A549 treated with ZK216348 at 1 μM for 4 hours (cell line): ENCODE results near the gene TTC31. TPM values are rescaled to one million over a fixed set of nuclear protein-coding genes. Genes with fewer than 3 reads are reported as not detected.

Experiments
- total RNA-seq: library from RNA; stranded (reverse); fragments of 200-300 nt; extraction: Qiagen RNA extraction; gene quantifications from 5 replicates; pipeline ENCODE4 v1.2.3, GENCODE V29; 2022; ENCODE audit warnings: low read depth

TTC31 gene
- 13.0 to 21.2 TPM (median 16.6 TPM) in 5 replicates for total RNA-seq

DNA sequence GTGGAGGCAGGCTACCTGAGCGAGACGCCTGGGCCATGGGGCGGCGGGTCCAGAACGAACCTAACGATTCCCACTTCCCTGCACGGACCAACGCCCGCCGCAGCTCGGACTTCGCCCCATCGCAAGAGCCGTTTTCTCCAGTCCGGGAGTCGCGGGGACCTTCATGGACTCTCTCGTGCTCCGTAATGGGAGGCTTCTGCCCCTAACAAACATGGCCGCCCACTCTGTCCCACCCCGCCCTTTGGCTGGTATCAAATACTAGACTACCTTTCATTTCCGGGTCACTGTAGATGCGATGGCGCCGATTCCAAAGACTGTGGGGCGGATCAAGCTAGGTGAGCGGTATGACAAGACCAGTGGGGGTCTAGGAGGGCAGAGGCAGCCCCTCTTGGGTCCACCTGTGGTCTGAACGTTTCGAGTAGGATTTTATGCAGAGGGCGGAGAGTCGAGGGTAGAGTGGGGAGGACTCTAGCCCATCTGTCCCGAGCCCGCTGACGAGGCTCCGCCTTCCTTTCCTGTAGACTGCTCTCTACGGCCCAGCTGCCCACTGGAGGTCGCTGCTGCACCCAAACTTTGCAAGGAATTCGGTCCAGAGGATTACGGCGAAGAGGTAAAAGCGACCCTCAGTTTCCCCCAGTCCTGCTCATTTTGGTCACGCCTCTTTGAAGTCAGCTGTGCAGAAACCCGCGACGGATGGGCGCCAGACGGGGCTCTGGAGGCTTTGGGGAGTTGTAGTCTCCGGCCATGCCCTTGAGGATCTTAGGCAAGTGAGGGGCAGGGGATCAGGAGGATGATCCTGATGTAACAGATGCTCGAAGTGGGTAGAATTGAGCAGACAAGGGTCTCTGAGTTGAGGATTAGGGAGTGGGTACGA lies at the start of gene TTC31, which contains the start of gene CCDC142:
TTC31 (plus strand) TSS at position 281 of the 874 bp plus-strand sequence; CDS start at position 296, 15 bp downstream.
CCDC142 (minus strand) TSS at position 198 of the 874 bp plus-strand sequence; CDS start at position 37, 161 bp downstream.

DNA sequence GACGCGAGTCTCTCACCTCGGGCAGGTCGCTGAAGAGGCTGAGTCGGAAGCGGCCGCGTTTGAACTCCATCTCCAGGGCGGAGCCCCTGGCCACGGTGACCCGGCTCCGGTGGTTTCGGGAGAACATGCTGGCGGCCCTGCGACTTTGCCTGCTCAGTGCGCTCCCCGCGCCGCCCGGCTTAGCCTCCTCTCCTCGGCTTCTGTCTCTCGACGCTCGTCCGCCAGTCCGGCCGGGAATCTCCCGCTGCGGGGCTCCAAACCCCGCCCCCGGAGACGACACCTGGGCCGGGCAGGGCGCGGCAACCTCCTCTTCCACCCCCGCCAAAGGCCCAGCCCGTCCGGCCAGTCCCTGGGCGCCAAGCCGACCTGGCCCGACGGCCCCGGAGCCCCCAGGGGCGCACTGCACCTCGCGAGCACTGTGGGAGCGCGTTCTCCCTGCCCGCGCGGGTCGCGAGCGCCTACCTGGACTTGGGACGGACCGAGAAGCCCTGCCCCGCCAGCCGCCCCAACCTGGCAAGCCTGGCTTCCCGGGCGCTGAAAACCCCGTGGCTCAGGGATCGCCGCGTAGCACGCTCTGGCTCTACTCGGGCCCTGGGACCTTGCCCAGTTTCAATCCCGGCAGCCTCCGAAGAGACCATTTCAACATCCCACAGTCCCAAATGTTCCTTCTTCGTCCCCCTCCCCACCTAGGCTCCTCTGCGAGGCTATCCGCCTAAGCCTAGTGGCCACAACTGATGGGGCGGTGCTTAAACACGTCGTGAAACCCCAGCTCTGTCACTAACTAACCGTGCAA lies 41.0 kb upstream of the TTC31 start, which contains the start of gene RTKN:
RTKN (minus strand) TSS at position 248 of the 793 bp plus-strand sequence; CDS start at position 127, 121 bp downstream.

DNA sequence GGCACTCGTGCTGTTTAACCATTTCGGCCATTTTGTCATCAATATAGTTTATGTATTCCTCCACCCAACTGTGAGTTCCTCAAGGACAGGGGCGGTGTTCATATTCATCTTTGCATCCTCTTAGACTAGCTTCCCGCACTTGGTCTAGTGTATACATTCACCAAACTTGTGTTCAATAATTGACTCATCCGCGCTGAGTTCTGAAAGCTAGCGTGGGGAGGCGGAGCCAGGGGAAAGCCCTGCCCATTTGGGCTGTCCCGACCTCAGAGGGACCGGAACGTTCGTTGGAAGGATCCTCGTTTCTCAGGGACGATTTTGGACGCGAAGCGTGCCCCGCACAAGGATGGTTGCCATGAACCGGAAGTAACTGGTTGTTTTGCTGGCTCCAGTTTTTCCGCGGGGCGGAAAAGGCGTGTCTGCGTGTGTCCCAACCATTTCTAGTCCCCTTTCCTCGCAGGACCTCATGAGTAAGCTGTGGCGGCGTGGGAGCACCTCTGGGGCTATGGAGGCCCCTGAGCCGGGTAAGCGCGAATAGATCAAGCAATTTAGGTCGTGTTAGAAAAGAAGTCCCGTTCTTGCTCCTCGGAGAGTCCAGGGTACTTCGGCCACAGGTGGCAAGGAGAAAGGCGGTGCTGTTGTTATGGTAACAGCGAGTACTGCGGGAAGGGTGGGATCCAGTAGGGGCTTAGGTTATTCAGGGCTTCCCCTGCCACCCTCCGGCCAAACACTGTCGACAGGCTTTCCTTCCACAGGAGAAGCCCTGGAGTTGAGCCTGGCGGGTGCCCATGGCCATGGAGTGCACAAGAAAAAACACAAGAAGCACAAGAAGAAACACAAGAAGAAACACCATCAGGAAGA lies 28.0 kb upstream of the TTC31 start, which contains the start of gene INO80B:
INO80B (plus strand) TSS at position 434 of the 858 bp plus-strand sequence; CDS start at position 464, 30 bp downstream.

DNA sequence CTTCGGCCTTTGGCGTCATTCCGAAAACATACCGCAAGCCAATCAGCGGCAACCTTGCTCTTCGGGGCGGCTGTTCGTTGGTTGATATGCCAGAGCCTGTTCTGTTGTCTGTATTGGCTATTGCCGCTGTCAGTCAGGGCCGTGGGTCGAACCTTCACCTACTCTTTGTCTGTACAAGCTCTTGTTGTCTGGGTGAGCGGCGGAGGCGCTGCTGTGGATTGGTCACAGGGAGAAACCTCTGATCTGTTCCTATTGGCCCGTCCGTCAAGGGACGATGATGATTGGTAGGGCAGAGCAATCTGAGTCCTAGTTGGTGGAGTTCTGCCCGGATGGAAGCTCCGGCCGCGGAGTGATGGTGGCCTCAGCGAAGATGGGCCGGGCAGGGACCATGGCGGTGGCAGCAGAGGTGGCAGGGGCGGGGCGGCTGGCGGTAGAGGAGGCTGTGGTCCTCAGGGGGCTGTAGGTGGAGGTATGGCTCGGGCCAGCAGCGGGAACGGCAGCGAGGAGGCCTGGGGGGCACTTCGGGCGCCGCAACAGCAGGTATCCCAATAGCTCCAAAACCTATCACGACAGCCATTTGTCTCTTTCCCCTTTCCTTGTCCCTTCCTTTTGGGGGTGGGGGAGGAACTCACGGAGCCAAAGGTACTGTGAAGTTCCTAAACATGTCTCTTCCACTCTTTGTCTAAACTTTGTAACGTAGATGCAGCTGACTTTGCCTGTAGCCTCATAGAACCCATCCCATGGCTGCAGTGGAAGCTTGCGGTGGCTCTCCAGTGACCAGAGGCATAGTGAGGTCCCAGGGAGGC lies 24.5 kb upstream of the TTC31 start, which contains the start of gene WBP1:
WBP1 (plus strand) TSS at position 307 of the 806 bp plus-strand sequence; CDS start at position 472, 165 bp downstream.

DNA sequence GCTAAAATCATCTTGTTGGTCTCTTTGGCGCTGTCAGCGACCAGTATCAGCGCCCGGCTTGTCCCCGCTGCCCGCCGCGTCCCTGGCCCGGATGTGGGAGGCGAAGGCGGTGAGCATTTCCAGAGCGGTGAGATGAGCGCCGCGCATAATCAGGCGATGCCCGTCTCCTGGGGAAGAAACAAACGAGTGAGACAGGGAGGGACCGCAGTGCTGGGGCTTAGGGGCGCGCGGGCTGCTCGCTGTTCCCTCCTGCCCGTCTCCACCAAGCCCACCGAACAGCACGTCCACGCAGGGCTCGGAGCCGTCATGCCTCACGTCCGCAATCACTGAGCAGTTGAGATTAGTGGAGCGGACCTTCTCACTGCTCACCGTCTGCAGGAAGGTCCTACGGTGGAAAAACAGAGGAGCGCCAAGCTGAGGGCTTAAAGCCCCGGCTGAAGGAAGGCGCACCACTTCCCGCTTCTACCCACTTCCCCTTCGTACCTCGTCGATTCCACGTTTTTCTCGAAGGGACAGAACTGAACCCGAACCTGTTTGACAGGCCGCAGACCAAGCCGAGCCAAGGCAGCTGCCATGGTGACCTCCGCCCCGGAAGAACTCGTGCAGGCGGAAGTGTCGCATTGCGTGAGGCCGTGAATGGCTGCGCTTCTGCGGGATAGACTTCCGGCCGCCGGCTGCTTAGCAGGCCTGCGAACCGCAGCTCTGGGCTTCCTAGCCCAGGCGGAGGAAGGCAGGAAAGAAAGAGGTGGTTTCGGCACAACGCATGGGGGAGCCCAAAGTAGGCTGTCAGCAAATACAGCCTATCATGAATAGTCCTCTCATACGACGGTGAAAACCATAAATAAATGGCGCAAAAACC lies 10.6 kb upstream of the TTC31 start, which contains the start of gene MRPL53:
MRPL53 (minus strand) TSS at position 595 of the 859 bp plus-strand sequence; CDS start at position 575, 20 bp downstream.

DNA sequence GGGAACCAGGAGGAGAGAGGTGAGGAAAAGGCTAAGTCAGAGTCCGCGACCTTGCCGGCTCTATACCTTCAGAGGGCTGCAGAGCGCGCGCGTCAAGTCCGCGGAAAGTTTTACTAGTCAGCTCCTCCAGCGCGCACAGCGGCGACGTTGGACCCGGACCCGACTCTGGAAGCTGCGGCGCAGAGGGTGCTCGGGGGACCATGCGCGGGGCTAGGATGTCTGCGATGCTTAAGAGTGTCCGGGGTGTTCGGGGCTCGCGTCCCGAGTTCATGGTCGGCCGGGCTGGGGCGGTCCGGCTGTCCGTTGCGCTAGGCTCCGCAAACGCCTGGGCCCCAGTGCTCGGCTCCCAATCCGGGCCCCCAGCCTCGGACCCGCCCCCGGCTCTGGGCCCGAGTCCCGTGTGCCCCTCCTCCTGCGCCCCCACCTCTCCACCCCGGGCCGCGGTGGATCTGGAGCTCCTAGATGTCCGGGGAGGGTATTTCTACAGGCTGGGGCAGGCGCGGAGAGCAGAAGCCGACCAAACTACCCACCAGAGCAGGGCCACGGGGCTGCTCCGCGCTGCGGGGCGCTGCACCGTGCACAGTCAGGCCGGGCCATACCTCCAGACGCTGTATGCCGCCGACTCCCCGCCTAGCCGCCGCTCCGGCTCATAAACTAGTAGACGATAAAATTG lies 16.5 kb downstream of the TTC31 start, which contains the start of gene LBX2:
LBX2 (minus strand) TSS at position 337 of the 673 bp plus-strand sequence; CDS start at position 271, 66 bp downstream.

DNA sequence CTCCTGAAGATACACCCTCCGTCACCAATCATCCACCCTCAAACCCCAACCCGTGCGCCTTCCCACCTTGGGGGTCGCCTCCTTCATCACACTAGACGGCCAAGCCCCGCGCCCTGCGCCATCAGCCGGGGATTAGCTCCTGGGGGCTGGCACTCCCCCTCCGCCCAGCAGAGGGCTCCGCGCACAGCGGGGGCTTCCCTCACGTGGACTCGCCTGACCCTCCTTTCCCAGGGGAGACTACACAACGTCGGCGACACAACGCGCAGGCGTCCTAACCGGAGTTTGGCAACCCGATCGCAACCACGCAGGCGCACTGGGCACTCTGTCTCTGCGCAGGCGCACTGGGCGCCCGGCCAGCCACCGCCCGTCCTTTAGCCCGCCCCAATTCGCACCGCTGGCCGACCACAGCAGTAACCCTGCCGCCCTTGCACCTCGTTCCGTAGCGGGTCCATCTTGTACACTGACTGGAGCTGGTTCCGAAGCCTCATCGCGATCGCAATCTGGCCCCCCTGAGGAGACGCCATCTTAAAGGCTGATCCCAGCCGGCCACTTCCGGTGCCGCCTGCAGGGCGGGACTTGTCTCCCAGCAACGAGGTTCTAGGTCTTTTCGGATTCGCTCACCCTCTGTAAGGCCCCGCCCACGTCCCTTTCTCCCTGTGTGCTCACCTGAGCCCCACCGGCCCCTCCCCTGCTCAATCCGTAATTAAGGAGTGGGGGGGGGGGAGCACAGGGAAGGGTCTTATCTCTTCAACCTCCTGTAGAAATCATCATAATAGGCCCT lies 24.5 kb downstream of the TTC31 start, which contains the start of gene PCGF1:
PCGF1 (minus strand) TSS at position 551 of the 781 bp plus-strand sequence; CDS start at position 524, 27 bp downstream.

DNA sequence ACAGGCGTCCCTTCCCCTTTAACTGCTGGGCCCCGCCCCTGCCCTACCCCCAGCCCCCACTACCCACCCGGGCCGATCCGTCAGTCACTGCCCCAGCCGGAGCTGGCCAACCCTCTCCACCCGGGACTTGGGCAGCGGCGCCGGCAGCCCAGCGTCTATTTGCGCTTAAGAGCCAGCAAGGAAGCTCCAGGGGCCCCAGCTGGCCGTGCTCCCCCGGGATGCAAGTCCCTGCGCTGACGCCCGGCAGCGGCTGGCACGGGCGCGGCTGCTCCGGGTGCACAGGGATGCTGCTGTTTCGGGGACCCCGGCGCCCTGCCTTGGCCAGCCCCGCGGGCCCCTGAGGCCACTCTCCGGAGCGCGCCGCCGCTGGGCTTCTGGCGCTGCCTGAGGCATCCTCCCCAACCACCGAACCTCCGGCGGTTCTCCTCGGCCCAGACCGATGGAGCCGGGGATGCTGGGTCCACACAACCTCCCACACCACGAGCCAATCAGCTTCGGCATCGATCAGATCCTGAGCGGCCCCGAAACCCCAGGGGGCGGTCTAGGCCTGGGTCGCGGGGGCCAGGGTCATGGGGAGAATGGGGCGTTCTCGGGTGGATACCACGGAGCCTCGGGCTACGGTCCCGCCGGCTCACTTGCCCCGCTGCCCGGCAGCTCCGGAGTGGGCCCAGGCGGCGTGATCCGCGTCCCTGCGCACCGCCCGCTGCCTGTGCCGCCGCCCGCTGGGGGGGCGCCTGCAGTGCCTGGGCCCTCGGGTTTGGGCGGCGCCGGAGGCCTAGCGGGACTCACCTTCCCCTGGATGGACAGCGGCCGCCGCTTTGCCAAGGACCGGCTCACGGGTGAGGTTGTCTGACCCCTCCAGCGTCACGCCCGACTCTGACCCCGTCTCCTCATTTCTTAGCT lies 31.7 kb downstream of the TTC31 start, which contains the start of gene TLX2:
TLX2 (plus strand) TSS at position 83 of the 903 bp plus-strand sequence; CDS start at position 440, 357 bp downstream.

DNA sequence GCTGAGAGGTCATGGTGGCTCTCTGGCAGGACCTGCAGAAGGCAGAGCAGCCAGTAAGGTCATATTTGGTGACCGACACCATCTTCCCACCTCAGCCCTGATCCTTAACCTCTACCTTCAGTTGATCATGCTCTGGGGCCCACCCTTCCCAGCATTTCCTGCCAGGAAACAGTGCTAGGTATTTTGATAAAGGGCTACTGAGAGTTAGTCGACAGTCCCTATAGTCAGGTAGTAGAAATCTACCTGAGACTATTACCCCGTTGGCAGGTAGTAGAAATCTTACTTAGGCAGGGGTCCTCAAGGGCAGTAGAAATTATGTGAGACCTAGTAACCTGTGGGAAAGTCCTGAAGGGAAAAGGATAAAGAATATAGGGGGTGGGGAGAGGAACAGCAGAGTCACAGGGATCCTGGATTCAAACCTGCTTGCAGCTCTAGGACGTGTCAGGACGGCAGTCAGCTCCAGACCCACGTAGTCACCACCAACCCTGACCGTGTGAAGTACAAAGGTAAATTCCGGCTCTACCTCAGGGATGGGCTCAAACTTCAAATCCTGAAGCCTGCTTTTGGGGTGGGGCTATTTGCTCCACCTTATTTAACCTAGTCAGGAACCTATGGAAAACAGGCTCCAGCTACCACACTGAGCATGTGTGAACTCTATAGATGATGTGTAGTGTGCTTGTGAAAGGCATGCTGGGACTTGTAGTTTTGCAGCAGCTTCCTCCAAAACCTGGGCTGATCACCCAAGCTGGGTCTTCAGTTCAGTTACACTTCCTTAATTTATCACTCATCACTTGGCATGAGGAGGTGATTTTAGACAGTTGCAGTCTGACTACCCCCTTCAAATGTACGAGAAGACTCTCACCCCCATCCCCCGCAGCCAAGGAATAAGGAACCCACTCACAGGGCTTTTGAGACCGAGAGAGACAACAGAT lies 43.1 kb downstream of the TTC31 start, which contains the start of gene DQX1:
DQX1 (minus strand) TSS at position 515 of the 932 bp plus-strand sequence; CDS start at position 13, 502 bp downstream.

DNA sequence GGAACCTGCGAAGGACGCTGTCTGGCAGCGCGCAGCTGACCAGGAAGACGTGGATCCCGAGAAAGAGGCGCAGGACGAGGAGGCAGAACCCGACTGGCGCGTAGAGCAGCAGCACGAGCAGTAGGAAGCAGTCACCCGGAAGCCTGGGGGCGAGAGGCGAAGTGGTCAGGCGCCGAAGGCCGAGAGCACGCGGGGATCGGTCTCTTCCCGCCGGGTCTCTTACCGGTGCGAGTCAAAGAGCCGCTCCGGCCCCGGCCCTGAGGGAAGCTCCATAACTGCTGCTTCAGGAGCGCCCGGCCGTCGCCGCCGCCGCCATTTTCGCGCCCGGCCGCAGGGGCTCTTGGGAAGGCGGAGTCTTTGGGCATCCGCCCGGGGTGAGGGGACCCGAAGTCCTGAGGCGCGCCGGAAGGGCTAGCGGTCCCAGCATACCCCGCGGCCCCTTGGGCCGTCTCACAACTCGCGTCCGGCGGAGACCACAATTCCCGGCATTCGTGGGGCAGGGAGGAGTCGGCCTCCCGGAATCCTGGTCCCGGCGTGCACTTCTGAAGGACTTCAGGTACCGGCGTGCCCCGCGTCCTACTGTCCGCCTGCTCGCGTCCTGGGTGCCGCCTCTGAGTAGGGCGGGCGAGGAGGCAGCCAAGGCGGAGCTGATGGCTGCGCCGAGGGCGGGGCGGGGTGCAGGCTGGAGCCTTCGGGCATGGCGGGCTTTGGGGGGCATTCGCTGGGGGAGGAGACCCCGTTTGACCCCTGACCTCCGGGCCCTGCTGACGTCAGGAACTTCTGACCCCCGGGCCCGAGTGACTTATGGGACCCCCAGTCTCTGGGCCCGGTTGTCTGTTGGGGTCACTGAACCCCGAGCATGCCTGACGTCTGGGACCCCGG lies 46.7 kb downstream of the TTC31 start, which contains the start of the genes AUP1 and HTRA2:
AUP1 (minus strand) TSS at position 350 of the 882 bp plus-strand sequence; CDS start at position 273, 77 bp downstream.
HTRA2 (plus strand) TSS at position 577 of the 882 bp plus-strand sequence; CDS start at position 651, 74 bp downstream.

